ENCODE measurements around the gene OOEP.

Gene OOEP

GRCh38 chr6:73377225-73377624 is 7.5 kb upstream of the OOEP start:
- TF ChIP-seq REST (IDR thresholded peaks at IDR 0.05; ENCODE audit: insufficient read depth in 1 of 2, low read depth in 2 of 2, low read length in 2 of 2) = no peak
- no peak for TF ChIP-seq POLR2AphosphoS5 (IDR thresholded peaks at IDR 0.05; ENCODE audit: low read depth, low read length)
- TF ChIP-seq SIN3A (IDR thresholded peaks at IDR 0.05; ENCODE audit: borderline replicate concordance, insufficient read depth, low read length) = no peak
- TF ChIP-seq TAF1 (IDR thresholded peaks at IDR 0.05; ENCODE audit: borderline replicate concordance, insufficient read depth, low read length) = no peak
- no peak for TF ChIP-seq FOXP2 (optimal IDR thresholded peaks at IDR 0.05; ENCODE audit: borderline replicate concordance, extremely low read depth, extremely low read length, insufficient read depth)

- no peak for TF ChIP-seq SIN3A (IDR thresholded peaks at IDR 0.05; ENCODE audit: borderline replicate concordance, insufficient read depth, low read length)
Observed at GRCh38 chr6:73375216-73375615, 5.5 kb upstream of the OOEP start.

- TF ChIP-seq REST (IDR thresholded peaks at IDR 0.05; ENCODE audit: insufficient read depth in 1 of 2, low read depth in 2 of 2, low read length in 2 of 2) (no peak), TAF1 (IDR thresholded peaks at IDR 0.05; ENCODE audit: borderline replicate concordance, insufficient read depth, low read length) (no peak), POLR2AphosphoS5 (IDR thresholded peaks at IDR 0.05; ENCODE audit: low read depth, low read length) (no peak), SIN3A (IDR thresholded peaks at IDR 0.05; ENCODE audit: borderline replicate concordance, insufficient read depth, low read length) (no peak), FOXP2 (optimal IDR thresholded peaks at IDR 0.05; ENCODE audit: borderline replicate concordance, extremely low read depth, extremely low read length, insufficient read depth) (no peak)
Observed at GRCh38 chr6:73372516-73372915, 2.8 kb upstream of the OOEP start.

GRCh38 chr6:73371984-73372383 is 2.3 kb upstream of the OOEP start:
- no peak for TF ChIP-seq REST (IDR thresholded peaks at IDR 0.05; ENCODE audit: insufficient read depth in 1 of 2, low read depth in 2 of 2, low read length in 2 of 2)
- no peak for TF ChIP-seq TAF1 (IDR thresholded peaks at IDR 0.05; ENCODE audit: borderline replicate concordance, insufficient read depth, low read length)
- no peak for TF ChIP-seq SIN3A (IDR thresholded peaks at IDR 0.05; ENCODE audit: borderline replicate concordance, insufficient read depth, low read length)
- no peak for TF ChIP-seq POLR2AphosphoS5 (IDR thresholded peaks at IDR 0.05; ENCODE audit: low read depth, low read length)
- TF ChIP-seq FOXP2 (optimal IDR thresholded peaks at IDR 0.05; ENCODE audit: borderline replicate concordance, extremely low read depth, extremely low read length, insufficient read depth) = no peak

- TF ChIP-seq POLR2AphosphoS5 (IDR thresholded peaks at IDR 0.05; ENCODE audit: low read depth, low read length) = no peak
Observed at GRCh38 chr6:73369157-73369556, 540 bp downstream of the OOEP start.

GRCh38 chr6:73368675-73369074 is 1.0 kb downstream of the OOEP start:
- peak in 1 of 2 experiments; percentile 69; a peak in 1 of 4 replicates for TF ChIP-seq REST (IDR thresholded peaks at IDR 0.05; ENCODE audit: insufficient read depth in 1 of 2, low read depth in 2 of 2, low read length in 2 of 2)
- TF ChIP-seq TAF1 (IDR thresholded peaks at IDR 0.05; ENCODE audit: borderline replicate concordance, insufficient read depth, low read length) = no peak
- TF ChIP-seq SIN3A (IDR thresholded peaks at IDR 0.05; ENCODE audit: borderline replicate concordance, insufficient read depth, low read length) = no peak
- TF ChIP-seq POLR2AphosphoS5 (IDR thresholded peaks at IDR 0.05; ENCODE audit: low read depth, low read length) = no peak
- no peak for TF ChIP-seq FOXP2 (optimal IDR thresholded peaks at IDR 0.05; ENCODE audit: borderline replicate concordance, extremely low read depth, extremely low read length, insufficient read depth)

Measured in PFSK-1 (cell line).